Fibroblast of skin of right quadriceps (primary cell): ENCODE results near the gene ECHDC3.

ENCODE experiments used
- DNase-seq: peaks from one replicate; pipeline ENCODE4 v3.0.0-alpha.2; 2013

The ECHDC3 gene

GRCh38 chr10:11787846-11788245 is 45.7 kb downstream of the ECHDC3 start:
- no peak for DNase-seq

DNA sequence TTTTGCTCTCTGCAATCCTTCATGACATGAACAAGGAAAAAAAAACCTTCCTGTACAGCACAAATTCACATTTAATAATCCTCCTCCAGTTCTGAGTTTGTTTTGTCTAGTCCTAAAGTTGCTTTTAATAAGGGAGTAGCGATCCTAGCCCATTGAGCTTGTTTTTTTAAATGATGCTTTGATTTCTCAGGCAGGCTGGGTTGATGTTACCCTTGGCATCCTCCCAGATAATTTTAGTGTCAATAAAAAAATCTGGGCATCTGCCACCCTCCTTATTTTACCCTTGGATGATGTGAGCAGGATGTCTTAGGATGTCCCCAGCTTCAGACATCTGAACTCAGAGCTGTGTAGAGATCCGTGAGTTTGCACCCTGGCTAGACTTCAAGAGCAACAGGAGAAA is 47.1 kb downstream of the ECHDC3 start:
- no peak for DNase-seq

- DNase-seq = no peak
Measured at GRCh38 chr10:11789956-11790355, 47.8 kb downstream of the ECHDC3 start.

DNA sequence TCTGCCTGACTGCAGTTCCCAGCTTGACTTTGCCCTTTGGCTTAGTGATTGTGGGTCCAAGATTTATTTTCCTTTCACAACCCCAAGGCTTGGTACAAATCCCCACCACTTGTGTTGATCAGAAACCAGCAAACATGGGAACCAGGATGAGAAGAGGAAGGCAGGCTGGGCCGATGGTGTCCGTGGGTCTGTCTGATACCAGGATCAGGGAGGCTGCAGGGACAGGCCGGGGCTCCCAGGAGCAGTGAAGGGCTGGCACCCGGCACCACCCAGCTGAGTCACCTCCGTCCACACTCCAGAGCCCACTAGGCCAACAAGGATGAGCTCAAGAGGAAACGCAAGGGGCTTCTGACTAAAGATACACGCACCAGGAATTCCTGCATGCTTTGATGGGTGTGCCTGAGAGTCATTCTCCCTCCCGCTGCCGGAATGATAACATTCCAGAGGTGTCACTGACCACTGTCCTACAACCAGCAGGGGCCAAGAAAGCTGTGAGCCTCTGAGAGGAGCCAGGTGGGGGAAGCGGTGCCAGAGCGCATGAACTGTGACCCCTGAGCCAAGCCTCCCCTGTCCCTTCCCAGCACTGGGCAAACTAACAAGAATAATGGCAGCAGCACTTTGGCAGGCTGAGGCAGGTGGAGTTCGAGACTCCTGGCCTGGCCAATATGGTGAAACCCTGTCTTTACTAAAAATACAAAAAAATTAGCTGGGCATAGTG is 51.7 kb downstream of the ECHDC3 start:
- DNase-seq = peak; percentile 24

- DNase-seq = no peak
Measured at GRCh38 chr10:11794566-11794965, 52.4 kb downstream of the ECHDC3 start.

GRCh38 chr10:11795101-11795920 is 53.1 kb downstream of the ECHDC3 start:
- DNase-seq = no peak

DNA sequence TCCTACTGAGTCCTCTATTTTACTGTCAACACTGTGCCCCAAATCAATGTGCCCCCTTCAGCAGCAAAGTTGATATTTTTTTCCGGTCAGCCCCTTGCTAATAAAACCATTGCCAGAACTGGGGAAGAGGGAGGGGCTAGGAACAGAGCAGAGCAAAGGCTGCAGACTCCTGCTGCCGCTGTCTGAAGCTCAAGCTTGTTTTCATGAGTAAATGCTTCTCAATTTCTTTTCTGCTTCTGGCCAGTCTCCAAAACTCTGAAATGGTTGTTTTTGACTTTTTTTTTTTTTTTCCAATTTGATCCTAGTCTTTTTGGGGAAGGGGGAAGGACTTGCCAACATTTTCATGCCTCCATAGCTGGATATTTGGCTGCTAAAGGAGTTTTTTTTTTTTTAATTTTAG is 54.3 kb downstream of the ECHDC3 start:
- DNase-seq = no peak

DNA sequence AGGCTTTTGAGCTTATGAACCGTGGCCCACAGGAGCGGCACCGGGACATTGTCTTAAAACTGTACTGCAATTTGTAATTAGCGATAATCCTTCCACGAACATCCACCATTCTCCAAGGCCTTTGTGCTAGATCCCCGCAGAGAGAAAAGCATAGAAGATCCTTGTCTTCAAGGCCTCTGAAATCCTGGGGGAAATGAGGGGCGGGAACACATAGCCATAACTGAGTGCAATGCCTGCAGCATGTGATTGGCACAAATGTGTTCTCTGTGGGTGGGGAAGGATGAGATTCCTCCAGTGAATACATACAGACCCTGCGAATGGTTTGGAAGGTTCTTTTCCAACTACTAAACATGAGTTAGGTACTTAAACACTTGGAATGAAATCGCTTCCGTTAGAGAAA is 55.1 kb downstream of the ECHDC3 start:
- no peak for DNase-seq

GRCh38 chr10:11797847-11798633 is 55.9 kb downstream of the ECHDC3 start:
- DNase-seq = no peak

DNA sequence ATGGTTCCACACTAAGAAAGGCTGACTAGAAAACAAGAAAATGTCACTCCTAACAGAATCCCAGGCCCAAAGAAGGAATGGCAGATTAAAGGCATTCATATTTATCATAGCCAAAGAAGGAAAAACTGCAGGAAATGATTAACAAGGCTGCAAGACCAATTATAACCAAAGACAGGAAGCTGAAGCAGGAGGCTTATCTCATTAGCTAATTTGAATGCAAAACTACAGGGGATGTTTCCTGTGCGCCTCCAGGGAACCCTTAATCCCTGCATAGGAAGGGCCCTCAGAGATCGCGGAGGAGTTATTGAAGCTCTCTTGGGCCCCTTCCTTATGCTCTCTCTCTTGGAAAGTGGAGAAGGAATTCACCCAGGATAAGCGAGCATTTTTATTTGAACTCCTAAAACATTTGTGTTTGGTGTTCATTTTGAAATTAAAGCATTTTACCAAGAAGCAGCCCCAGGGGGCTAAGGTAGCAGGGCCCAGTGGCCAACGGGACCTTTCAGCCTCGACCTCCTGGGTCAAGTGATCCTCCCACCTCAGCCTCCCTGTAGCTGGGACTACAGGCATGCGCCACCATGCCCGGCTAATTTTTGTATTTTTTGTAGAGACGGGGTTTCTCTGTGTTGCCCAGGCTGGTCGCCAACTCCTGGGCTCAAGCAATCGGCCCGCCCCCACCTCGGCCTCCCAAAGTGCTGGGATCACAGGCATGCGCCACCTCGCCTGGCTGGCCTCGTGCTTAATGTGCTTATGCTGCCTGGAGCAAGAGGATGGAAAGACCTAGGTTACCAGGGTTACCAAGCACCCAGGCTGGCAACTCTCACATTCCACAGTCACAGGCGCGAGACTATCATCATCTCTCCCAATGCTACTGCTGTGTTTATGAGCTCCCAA is 56.9 kb downstream of the ECHDC3 start:
- peak; percentile 22 for DNase-seq

DNA sequence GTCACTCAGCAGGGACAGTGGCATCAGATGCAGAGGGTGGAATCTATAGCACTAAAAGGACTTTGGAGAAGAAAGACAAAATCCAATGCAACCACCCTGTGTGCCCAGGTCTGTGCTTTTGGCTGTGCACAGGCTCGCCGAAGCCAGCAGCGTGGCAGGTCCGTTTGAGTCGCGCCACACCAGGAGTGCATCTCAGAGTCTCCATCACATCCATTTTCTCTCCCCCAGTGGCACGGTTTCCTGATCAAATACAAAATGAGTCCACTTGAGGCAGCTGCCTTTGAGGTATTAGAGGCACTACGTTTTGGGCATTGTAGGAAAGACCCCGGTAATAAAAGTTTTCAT is 57.5 kb downstream of the ECHDC3 start:
- DNase-seq = no peak

DNA sequence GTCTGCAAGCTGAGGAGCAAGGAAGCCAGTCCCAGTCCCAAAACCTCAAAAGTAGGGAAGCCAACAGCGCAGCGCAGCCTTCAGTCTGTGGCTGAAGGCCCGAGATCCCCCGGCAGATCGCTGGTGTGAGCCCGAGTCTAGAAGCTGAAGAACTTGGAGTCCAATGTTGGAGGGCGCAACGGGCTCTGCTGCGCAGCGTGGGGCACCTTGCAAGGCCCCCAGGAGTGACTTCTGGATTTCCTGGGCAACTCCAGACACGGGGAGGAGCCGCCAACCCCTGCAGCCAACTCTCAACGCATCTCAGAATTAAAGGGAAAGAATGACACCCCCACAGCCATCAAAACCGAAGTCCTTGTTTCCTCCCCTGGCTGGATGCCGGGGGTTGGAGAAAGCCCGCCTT is 62.2 kb downstream of the ECHDC3 start:
- no peak for DNase-seq

DNA sequence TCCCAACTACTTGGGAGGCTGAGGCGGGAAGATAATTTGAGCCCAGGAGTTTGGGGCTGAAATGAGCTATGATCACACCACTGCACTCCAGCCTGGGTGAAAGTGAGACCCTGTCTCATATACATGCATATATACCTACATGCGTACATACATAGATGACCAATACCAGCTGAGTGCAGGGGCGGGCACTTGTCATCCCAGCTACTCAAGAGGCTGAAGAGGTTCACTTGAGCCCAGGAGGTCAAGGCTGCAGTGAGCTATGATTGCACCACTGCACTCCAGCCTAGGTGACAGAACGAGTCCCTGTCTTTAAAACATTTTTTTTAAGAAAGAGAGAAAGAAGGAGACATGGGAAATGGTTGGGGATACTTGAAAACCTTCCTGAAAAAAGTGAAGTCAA is 63.6 kb downstream of the ECHDC3 start:
- DNase-seq = no peak

GRCh38 chr10:11806706-11807105 is 64.5 kb downstream of the ECHDC3 start:
- no peak for DNase-seq

DNA sequence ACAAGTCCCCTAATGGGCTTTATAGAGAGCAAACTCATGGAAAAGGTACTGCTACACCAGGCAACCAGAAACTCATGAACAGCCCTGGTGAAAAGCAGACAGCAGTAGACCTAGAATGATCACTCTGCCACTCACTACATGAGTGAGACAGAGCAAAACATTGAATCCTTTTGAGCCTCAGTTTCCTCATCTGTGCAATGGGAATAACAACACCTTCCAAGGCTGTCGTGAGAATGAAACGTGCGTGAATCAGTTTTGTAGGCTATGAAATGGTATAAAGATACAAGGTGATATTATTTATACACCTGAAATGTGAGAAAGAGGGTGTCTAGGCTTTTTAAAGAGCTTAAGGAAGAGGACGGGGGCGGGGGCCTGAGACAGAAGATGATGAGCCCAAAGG is 66.6 kb downstream of the ECHDC3 start:
- no peak for DNase-seq

- DNase-seq = peak; percentile 21
Measured at GRCh38 chr10:11810313-11810766, 68.2 kb downstream of the ECHDC3 start.

- no peak for DNase-seq
Measured at GRCh38 chr10:11810973-11811372, 68.8 kb downstream of the ECHDC3 start.

DNA sequence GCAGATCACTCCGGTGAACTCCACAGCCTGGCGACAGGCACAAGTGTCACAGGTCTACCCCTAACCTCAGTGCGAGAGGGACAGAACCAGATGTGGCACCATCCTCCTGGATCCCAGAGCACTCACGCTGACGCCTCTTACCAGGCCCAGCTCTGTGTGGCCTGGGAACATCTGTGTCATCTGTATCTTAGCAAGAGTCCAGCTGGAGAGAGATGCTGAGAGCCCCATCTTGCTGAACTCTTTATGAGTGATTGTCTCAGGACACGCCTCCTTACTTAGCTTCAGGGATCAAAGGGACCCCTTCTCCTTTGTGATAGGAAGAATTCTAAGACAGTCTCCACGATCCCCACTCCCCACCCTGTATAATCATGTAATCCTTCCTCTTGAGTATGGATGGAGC is 71.0 kb downstream of the ECHDC3 start:
- no peak for DNase-seq
